Activated T-helper 1 cell treated with Interleukin-2 at 50 U/mL for 16 hours (primary cell): ENCODE measurements around the gene DBH.

ENCODE experiments used
- DNase-seq: peaks from one replicate; pipeline ENCODE4 v3.0.0-alpha.2; 2020; ENCODE audit warnings: low read depth

The DBH gene

DNA sequence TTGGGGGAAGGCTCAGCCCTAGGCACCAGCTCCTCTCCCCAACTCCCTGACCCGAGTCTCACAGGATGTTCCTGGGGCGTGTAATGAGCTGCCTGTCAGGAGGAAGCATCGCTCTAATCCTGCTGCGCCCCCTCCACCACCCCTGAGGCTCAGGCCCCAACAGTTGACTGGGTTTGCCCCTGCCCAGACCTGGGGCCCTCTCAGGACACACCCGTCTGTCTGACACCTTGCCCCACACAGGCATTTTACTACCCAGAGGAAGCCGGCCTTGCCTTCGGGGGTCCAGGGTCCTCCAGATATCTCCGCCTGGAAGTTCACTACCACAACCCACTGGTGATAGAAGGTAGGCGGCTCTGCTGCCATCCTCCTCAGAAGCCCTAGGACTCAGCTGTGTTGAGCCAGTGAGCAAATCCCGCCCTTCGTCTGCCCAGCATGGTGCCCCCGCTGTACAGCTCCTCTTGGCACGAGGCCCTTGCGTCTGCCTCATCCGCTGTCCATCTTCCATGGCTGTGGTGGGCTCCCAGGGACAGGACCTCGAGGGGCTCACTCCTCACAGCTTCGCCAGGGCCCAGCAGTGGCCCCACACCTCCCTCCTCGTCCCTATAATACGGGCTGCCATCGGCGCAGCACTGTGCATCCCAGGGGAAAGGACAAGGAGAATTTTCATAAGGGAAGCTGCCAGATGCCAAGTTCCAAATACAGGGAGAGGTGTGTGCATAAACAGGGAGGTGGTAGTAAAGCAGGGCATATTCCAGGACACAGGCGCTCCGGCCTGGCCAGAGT lies 8.0 kb downstream of the DBH start:
- no peak for DNase-seq

DNA sequence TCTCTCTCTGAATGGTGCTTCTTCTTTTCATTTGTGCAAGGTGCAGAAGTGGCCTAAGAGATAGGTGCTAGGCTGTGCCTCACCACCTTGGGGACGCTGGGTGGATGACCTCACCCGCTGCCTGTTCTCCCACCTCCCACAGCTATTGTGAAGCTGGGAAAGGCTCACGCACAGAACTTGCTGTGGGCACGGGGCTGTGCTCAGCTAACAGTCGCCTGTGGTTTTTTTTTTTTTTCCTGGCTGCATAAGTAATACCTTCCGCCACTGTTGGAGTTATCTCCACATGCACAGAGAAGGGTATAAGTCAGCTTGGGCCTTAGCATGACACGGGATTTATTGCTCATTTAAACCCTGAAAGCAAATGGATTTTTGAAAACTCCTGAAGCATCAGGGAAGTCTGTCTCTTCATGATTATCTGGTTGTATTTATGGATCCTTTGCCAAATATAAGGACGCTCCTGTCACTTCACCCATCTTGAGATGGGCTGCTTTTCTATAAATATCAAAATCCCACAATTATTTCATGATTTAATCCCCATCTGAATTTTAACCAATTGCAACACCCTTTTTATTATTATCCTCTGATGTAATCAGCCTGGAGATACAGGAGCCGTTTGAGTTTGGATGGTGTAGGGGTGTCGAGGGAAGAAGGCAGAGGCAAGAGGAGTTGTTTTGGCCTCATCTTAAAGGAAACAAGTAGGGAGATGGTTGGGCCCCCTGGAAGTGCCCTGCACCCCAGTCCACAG lies 9.0 kb downstream of the DBH start:
- no peak for DNase-seq

DNA sequence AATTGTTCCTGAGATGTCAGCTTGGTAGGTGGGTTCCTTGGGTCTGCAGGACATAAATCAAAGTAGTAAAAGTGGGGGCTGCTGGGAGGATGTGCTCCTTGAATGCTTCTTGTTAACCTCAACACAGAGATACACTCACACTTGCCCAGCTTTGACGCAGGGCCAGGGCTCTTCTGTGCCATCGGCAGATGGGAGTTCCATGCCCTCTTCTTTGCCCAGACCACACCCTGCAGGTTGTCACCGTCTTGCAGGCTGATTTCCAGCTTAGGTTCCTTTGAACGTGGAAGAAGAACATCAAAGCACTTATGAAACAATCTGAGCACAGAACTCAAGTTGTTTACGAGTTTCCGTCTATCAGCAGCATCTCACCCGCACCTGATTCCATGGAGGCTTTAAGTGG lies 11.0 kb downstream of the DBH start:
- DNase-seq, result no peak

DNA sequence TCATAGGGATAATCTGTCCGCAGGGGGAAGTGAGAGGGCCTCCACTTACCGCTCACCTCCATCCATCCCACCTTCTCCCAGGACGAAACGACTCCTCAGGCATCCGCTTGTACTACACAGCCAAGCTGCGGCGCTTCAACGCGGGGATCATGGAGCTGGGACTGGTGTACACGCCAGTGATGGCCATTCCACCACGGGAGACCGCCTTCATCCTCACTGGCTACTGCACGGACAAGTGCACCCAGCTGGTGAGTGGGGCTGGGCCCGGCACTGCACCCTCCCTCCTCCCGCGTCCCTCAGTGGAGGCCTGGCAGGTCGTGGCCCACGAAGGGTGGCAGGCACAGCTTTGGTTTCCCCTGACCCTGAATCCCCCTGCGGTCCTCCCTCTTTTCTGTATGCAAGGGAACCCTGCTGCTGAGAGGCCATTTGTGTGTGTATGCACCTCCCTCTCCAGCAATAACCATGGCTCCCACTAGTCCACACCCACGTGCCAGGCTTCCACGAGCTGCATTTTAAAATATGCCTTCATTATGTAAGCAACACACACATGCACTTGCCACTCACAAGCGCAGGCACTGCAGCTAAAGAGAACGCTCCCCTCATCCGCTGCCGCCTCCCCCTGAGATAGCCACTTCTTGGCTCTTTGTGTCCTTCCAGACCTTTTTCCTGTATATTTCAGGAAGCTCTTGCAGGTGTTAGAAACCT lies 11.8 kb downstream of the DBH start:
- no peak for DNase-seq

DNA sequence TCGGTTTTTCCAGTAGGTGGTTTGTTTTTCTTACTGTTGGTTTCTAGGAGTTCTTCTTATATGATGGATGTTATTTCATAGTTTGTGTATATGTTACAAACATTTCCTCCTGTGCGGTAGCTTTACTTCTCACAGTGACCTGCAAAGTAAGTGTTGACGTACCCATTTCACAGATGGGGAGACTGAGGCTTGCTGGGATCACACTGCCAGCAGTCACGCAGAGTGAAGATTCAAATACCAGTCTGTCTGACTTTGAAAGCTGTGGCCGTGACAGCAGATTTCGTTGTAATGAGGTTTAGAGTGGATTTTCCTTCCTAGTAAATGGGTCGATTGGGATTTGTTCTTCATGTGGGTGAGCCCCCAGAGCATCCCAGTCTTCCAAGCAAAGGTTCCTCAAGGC lies 13.0 kb downstream of the DBH start:
- DNase-seq, result no peak

DNA sequence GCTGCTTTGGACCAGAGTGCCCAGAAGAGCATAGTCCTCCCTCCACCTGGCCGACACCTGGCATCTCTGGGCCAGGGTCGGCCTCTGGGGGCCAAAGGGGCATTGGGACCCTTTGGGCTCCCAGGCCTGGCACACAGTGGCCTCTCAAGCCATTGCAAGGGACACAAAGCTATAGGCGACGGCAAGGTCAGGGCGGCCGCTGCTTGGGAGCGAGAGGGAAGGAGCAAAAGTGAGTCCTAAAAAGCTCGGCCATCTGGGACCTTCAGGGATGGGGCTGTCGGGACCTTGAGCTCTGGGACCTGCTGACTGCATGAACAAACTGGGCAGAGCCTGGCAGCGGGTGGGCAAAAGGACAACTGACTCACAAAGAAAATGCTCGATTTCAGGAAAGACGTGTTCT lies 13.9 kb downstream of the DBH start:
- no peak for DNase-seq

DNA sequence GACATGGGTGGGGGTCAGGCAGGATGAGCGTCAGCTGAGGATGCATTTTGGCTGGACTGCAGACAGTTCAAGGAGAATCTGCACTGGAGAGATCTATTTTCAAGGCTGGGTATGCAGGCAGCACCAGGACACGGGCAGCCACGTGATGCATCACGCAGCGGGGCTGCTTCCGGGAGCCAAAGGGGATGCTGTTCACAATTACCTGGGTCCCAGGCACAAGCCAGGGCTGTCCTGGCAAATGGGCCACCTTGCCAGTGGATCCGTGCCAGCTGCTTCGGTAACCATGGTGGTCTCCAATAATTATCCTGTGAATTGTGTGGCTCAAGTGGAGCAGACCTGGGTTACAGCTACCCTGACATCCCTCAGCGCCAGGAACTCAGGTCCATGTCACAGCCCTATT lies 17.5 kb downstream of the DBH start:
- no peak for DNase-seq

DNA sequence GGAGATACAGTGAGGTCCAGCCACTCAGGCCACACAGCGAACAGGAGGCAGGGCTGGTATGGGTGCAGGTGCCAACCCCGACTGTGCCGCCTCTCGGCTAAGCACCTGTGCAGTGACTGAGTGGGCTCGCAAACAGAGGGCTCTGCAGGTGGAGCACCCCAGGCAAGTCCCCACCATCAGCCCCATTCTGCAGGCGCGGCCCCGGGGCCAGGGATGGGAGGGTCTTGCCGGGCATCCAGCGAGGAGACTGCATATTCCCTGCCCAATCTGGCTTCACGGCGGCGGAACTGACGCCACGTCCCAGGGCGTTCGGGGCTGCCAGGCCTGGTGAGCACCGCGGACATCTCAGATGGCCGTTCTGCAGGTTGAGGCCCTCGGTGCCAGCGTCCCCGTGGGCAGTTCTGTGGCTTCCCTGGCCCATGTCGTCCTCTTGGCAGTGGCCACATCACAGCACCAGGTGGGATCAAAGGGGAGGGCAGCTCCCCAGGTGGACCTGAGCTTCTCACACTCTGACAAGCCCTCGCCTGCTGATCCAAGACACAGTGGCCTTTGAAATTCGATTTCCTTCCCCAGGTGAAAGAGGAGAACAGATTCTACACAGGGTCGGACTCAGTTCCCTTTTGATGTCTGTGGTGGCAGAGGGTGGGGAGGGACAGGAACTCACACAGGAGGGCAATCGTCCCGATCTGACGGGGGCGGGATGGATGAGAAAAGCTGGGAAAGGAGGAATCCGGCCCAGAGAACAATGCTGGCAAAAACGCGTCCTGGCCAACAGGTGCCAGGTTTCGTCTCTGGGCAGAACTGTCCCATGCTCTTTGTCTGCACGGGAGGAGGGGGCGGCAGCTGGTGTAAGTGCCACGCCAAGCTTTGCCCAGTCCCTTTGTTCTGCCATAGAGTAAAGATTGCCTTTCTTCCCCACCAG lies 18.8 kb downstream of the DBH start:
- no peak for DNase-seq

DNA sequence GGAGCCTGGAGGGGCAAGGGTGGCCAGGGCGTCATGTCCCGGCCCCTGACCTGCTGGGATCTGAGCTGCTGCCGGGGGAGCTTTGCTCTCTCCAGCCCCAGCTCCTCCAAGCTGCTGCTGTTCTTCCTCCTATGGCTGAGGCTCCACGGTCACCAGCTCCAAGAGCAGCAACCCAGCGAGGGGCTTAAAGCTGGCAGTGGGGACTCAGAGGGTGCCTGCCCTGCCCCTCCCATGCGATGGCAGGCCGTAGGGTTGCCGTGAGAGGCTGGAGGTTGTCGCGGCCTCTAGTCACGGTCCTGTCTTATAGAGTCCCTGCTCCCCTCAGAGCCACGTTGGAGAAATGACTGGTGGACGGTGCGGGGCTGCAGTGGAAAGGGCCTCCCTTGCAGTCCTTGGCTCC lies 19.5 kb downstream of the DBH start:
- no peak for DNase-seq

DNA sequence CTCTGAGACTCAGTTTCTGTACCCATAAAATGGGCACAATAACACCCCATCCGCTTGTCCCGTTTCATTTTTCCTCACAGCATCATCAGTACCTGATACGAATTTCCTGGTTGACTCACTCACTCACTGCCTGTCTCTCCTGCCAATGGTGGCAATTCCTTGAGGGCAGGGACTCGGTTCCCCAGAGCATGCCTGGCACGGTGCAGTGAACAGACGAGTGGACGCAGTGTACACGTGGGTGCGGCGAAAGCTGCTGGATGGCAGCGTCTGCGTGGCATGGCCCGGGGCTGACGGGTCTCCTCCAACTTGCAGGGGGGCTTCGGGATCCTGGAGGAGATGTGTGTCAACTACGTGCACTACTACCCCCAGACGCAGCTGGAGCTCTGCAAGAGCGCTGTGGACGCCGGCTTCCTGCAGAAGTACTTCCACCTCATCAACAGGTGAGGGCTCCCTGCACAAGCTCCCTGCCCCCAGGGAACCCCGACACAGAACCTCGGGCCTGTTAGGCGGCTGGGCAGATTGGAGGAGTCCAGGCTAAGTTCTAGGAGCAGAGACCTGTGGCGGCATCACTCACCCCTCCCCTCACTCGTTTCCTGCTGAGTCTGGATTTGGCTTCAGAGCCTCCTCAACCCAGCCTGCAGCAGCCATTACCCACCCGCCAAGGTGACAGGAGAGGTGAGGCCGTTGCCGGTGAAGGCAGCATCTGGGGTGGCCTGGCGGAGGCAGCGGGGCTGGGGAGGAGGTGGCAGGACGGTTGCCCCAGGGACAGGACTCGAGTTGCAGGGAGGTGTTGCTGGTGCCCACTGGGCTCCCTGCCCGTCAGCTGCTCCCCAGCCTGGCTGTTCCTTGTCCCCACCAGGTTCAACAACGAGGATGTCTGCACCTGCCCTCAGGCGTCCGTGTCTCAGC lies 20.3 kb downstream of the DBH start:
- peak; percentile 50 for DNase-seq

DNA sequence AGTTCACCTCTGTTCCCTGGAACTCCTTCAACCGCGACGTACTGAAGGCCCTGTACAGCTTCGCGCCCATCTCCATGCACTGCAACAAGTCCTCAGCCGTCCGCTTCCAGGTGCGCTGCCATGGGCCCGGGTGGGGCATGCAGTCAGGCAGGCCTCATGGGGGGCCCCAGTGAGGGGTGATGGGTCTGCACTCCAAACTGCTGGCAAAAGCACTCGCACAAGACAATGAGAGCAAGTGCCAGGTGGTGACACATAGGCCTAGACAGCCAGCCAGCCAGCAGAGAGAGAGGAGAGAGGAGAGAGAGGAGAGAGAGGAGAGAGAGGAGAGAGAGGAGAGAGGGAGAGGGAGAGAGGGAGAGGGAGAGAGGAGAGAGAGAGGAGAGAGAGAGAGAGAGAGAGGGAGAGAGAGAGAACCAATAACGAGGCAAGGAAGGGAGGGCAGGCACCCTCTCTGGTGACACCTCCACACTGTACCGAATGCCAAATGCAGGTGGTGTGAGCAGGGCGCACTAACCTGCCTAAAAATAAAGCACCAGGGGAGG lies 21.0 kb downstream of the DBH start:
- DNase-seq, result no peak

DNA sequence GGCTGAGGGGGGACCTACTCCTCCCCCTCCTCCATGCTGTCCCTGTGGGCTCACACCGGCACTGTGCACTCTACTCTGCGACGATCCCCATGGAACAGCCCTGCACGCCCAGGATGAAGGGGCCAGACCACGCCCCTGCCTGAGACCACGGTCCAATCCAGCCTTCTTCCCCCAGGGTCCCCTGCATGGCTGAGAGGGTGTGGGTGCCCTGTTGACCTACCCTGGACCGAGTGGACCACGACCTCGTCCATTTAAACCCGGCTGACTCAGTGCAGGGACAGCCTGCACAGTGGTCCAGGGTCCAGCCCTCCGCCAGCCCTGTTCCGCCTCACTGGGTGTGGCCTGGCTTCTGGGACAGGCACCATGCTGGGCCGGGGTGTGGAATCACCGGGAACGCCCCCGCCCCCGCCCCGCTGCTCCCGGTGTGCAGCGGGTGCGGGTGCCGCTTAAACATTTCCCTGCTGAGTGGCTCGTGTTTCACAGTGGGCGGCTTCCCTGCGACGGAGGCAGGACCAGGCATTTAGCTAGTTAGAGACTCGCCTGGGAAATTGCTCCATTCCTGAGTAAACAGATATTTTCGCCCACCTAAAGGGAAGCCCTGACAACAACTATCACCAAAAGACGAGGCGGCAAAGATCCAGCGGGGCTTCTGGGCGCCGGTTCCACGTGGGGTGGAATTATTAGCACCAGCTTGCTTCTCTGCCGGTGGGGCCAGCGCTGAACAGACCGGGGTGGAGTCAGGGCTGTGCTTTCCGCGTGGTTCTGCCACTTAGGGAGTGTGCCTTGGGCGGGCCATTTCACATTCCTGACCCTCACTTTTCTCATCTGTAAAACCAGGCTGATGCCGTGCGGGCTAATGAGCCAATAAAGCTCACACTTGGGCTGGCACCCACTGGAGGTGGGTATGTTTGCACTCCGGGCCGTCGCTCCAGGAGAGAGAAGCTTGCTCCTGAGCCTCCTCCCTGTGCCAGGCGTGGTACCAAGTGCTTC lies 22.6 kb downstream of the DBH start:
- DNase-seq, result no peak

DNA sequence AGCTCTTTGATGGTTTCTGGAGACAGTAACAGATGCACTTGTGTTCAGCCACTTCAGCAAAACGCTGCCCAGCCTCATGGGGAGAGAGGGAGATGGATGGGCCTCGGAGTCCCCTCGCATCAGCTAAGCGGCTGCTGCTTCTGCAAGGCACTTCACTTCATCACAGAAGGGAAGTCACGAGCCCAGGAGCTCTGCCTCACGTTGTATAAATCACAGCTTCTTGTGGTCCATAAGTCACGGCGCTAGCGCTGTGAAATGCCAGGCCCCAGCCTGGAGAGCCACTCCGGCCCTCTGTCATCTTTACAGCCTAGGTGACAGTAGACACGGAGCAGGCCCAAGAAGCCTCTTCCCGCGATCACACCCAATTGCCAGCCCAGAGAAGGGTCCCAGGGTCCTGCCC lies 23.4 kb downstream of the DBH start:
- DNase-seq, result no peak

DNA sequence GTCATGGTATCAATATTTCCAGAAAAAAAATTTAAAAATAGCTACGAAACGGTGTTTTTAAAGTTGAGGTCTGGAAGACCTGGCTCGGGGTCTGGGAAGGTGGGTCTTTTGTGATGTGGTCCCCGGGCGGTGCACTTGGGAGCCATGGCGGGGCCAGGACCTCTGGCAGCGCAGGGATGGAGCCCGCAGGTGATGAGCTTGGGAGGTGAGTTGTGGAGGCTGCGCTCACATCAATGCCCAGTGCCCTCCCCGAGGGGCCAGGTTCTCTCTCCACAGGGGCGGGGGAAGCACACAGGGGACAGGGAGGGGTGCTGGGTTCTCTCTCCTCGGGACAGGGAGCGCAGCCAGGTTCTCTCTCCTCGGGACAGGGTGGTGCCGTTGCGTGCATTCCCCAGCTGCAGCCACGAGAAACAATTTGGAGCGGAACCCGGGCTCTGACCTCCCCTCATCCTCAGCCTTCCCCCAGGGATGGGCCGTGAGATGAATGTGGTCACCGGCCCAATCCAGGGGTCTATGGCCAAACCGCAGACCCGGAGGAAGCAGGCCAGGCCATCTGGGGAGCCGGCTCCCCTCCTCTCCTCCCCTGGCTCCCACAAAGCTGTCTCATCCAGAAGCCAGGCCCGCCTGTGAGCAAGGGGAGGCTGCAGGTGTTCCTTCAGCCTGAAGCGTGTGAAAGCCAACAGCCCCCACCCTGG lies 25.8 kb downstream of the DBH start:
- no peak for DNase-seq

DNA sequence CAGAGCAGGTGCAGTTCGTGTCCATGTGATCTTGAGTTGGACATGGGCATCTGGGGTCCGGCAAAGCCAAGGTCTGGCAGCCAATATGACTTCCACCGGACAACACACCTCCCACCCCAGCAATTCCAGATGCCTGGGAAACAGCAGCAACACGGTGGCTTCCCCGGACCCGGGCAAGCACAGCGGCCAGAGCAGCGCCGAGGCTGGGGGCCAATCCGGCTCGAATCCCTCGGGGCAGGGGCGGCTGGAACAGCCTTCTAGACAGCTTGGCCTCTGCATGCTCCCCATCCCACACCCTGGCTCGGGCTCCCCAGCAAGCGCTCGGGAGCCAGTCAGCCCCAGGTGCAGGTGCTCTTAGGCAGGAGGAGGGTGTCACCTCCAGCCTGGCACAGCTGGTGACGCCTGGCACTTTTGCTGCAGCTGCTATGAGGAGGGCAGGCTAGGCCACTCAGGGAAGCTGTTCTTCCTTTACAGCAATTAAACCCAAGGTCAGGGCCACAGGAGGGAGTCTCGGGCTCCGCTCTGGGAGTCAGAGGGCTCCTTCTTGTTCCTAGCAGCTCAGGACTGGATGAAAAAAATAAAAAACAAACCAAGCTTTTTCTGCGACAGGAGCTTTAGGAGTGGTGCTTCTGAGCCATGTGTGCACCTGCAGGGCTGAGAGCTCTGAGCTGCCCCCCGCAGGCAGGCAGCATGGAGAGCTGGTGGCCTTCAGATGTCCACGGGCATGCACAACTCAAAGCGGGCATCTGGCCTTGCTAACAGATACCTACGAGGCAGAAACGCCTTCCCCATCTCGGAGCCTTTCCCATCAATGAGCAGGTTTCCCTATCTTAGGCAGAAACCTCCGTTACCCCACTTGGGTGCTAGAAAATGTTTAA lies 28.2 kb downstream of the DBH start:
- DNase-seq, result no peak

DNA sequence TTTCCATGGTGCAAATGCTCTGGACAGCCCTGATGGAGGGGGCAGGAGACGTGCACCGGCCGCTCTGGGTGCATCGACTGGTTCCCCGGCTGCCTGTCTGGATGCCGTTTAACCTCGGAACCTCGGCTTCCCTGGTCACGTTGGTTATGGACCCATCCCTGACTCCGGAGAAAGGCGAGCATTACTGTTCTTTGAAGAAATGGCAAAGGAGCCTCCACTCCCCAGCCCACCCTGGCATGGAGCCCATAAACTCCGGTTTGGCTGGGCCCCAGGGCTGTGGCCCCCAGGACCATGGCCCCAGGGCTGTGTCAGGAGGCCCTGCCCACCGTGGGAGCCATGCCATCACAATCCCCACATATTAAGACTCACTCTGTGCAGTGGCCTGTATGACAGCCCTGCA lies 28.9 kb downstream of the DBH start:
- DNase-seq, result no peak

DNA sequence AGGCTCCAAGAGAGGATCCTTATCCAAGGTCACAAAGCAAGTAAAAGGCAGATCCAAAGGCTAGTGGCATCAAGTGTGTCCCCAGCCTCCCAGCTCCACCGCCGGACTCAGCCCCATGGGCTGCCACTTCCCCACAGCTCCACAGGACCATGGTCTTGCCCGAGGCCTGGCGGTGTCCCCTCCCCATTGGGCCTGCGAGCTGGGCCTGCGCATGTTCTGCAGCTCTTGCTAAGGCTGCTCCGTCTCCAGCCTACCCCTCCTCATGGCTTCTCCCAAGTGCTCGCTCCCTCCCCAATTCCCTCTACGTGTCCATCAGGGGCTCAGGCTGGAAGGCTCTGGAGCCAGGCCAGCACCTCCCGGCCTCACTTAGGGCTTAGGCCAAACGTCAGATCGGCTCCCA lies 29.4 kb downstream of the DBH start:
- no peak for DNase-seq

DNA sequence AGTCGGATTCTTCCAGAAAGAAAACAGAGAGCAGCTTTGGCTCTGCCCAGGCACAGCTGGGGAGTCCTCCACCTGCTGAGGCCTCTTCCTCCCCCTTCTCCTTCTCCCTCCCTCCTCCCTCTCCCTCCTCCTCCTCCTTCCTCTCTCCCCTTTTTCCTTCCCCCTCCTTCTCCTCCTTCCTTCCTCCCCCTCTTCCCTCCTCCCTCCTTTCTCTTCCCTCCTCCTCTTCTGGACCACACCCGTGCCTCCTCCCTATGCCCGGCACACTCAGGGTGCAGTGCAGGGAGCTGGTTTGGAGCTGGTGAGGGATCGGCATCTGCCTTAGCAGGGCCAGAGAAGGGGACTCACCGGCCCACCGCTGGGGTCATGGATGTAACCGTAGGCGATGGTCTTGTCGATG lies 30.2 kb downstream of the DBH start:
- DNase-seq, result no peak
